VCaP (cell line): Measurements from ENCODE around the gene CFAP221.

Experiments
- H3K27ac ChIP-seq: fragments of 450-650 bp; 2 replicates; pipeline ENCODE4 v1.5.1; 2017
- TF ChIP-seq, protein P1 (sequence below): fragments of 450-650 bp; conservative IDR thresholded peaks from 2 replicates; pipeline ENCODE4 v1.5.1; 2017; ENCODE audit warnings: mild to moderate bottlenecking, moderate library complexity

Gene CFAP221

DNA sequence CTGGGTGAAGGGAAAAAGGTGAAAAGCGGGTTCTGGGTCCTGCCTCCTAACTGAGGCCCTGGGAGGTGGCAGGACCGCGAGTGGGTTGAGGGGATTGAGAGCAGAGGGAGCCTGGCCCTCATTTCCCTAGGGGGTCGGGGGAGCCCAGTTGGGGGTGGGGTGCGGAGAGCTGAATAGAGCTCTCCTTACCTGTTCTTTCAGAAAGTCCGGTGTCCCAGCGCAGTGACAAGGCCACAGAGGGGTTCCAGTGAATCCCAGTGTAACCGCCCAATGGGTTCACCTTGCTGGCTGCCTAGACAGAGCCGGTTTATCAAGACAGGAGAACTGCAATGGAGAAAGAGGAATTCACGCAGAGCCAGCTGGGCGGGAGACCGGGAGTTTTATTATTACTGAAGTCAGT, 157.1 kb downstream of the CFAP221 start:
- no peak overlapping the region for H3K27ac ChIP-seq
- TF ChIP-seq, protein P1, sequence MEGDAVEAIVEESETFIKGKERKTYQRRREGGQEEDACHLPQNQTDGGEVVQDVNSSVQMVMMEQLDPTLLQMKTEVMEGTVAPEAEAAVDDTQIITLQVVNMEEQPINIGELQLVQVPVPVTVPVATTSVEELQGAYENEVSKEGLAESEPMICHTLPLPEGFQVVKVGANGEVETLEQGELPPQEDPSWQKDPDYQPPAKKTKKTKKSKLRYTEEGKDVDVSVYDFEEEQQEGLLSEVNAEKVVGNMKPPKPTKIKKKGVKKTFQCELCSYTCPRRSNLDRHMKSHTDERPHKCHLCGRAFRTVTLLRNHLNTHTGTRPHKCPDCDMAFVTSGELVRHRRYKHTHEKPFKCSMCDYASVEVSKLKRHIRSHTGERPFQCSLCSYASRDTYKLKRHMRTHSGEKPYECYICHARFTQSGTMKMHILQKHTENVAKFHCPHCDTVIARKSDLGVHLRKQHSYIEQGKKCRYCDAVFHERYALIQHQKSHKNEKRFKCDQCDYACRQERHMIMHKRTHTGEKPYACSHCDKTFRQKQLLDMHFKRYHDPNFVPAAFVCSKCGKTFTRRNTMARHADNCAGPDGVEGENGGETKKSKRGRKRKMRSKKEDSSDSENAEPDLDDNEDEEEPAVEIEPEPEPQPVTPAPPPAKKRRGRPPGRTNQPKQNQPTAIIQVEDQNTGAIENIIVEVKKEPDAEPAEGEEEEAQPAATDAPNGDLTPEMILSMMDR, result no peak

DNA sequence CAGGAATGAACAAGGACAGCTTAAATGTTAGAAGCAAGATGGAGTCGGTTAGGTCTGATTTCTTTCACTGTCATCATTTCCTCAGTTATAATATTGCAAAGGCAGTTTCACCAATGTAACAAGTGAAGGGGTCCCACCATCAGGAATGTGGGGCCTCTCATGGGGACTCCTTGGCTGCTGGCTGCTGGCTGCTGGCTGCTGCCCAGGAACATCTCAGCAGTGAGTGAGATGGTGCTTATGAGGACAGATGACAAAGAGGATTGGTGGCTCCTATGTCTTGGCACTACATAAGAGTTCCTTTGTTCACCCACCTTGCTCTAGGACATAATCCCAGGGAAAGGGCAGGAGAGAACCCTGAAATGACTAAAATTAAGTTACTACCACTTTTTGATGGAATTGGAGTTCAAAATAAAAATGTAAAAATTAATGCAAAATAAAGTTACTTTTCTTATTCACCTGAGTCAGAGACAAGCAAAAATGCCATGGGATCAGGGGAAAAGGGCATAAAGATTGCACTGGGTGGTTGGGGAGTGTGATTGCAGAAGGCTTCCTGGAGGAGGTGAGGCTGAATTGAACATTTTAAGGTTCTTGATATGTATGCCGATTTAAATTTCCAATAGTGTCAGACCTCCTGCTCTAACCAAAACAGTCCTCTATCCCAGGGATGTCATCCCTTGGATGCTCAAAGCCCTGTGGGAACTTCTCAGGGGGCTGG, 158.1 kb downstream of the CFAP221 start:
- no peak overlapping the region for H3K27ac ChIP-seq

DNA sequence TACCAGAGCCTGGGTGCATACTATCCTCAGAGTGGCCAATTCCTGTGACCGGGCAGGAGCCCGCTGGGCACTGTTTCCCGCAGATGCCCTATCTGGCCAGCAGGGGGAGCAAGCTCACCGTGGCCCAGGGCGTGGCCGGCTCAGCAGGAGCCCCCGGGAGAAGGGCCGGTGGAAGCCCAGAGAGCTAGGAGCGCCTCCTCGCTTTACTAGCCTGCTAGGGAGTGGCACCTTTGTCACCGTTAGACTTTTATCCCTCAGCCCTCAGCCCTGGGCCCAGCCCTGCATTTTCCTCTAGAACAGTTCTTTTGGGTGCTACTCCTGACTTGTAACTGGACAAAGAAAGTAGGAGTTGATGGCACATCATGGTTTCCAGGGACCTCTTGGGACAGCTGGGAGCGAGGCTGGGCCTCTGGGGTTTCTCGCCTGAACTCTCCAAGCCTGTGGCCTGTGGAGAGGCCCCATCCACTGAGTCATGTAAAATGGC, 158.7 kb downstream of the CFAP221 start:
- no peak overlapping the region for H3K27ac ChIP-seq

More for the DNA sequence above, 158.1 kb downstream of the CFAP221 start:
- TF ChIP-seq, protein P1, result no peak

DNA sequence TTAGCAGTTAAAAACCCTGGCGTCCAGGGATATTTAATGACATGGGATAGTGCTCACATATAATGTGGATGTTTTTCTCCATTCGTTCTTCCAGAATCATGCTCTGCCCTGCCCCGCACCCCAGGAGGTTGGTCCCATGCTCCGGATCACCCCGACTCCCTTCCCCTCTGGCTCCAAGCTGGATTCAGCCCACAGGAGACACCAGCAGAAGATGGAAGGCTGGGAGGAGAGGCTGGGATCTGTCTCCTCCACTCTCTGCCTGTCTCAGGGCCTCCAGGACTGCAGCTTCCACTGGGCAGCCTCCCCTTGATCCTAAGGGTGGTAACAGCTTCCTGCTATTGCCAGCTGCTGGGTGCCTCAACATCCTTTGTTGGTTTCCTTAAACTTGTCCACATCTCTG, 159.3 kb downstream of the CFAP221 start:
- TF ChIP-seq, protein P1, result no peak
- no peak overlapping the region for H3K27ac ChIP-seq

More for the DNA sequence above, 158.7 kb downstream of the CFAP221 start:
- TF ChIP-seq, protein P1, result peak; percentile 97

DNA sequence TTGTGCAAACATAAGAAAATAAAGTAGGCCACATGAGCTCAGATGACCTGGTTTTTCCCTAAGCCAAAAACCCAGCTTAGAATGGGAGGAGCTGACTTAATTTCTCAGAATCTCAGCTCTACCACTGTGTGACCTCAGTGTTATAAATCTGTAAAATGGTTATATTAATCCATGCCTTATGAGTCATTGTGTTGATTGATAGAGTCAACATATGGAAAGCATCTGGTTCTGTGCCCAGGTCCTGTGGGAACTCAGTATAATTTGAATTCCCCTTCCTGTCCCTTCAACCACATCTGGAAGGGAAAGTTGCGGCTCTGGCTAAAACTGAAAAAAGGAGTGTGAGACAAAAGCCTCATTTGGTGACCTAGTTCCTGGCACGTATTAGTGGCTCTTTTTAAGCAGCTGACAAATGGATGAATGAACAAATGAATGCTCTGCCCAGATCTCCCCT, 160.4 kb downstream of the CFAP221 start:
- TF ChIP-seq, protein P1, result no peak
- no peak overlapping the region for H3K27ac ChIP-seq

DNA sequence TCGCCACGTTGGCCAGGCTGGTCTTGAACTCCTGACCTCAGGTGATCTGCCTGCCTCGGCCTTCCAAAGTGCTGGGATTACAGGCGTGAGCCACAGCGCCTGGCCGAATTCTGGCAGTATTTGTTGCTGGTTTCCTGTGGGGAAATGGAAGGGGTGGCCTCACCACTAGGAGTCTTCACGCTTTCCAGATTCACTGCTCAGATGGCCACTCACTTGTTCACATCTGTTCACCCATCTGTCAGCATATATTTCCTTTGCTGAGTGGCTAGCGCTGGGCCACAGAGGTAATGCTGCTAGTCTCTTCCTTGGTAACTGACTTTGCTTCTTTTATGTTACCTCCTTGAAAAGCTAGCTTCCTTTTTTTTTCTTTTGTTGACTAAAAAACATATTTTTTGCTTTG, 162.0 kb downstream of the CFAP221 start:
- no peak overlapping the region for H3K27ac ChIP-seq
- TF ChIP-seq, protein P1, result no peak
